Activated naive CD4-positive, alpha-beta T cell treated with anti-CD3 and anti-CD28 coated beads, Interleukin-2, amount 50 U/mL, for 72 hours (primary cell): ENCODE data around the gene ISCA2. TPM values are rescaled to one million over a fixed set of nuclear protein-coding genes. Genes with fewer than 3 reads are reported as not detected.

ENCODE experiments used
- ATAC-seq, 2 donors: fragments of 150-1000 bp; cut with Tn5 transposase; 2 replicates each; pipeline ENCODE4 v1.10.0; 2021; ENCODE audit warnings: mild to moderate bottlenecking in 2 of 2, moderate library complexity in 2 of 2
- DNase-seq, 2 donors: peaks; one replicate each; pipeline ENCODE4 v3.0.0; 2021 to 2022; ENCODE audit warnings: low spot score in 2 of 2
- H3K27ac Mint-ChIP-seq, 2 donors: one replicate each; pipeline ENCODE4 v1.8.0; 2022; ENCODE audit warnings: mild to moderate bottlenecking in 2 of 2, mixed read lengths in 2 of 2
- H3K36me3 Mint-ChIP-seq, 2 donors: one replicate each; pipeline ENCODE4 v1.8.0; 2022; ENCODE audit warnings: mixed read lengths in 2 of 2
- H3K9me3 Mint-ChIP-seq, 2 donors: one replicate each; pipeline ENCODE4 v1.8.0; 2022; ENCODE audit warnings: mixed read lengths in 2 of 2
- total RNA-seq, 2 donors: library from RNA; stranded (reverse); gene quantifications; one replicate each; pipeline ENCODE4 v1.2.3, GENCODE V29; 2022

The ISCA2 gene
- total RNA-seq, 2 donors from 2014 or later, result 30.7 to 34.5 TPM

- no peaks in the 10 kb centered on the region for H3K9me3 Mint-ChIP-seq
- H3K36me3 Mint-ChIP-seq, result no peaks in the 10 kb centered on the region
- no peak for DNase-seq
- ATAC-seq, result peak in 1 of 2 donors; percentile 40
- H3K27ac Mint-ChIP-seq, result no peak overlapping the region
Observed at GRCh38 chr14:74514471-74514941, 20.9 kb downstream of the ISCA2 start.

GRCh38 chr14:74515891-74516412, 22.4 kb downstream of the ISCA2 start:
- DNase-seq (no peak), ATAC-seq (no peak)
- Mint-ChIP-seq H3K9me3 (no peaks in the 10 kb centered on the region), H3K36me3 (no peaks in the 10 kb centered on the region), H3K27ac (no peak overlapping the region)

GRCh38 chr14:74516451-74517160, 23.0 kb downstream of the ISCA2 start:
- H3K9me3 Mint-ChIP-seq, result no peaks in the 10 kb centered on the region
- ATAC-seq (no peak), DNase-seq (no peak)
- H3K27ac Mint-ChIP-seq, result no peak overlapping the region
- no peaks in the 10 kb centered on the region for H3K36me3 Mint-ChIP-seq

GRCh38 chr14:74517731-74518130, 24.2 kb downstream of the ISCA2 start:
- no peaks in the 10 kb centered on the region for H3K9me3 Mint-ChIP-seq
- no peak overlapping the region for H3K27ac Mint-ChIP-seq
- DNase-seq (no peak), ATAC-seq (no peak)
- H3K36me3 Mint-ChIP-seq, result no peaks in the 10 kb centered on the region

GRCh38 chr14:74518221-74518620, 24.7 kb downstream of the ISCA2 start:
- DNase-seq (no peak), ATAC-seq (no peak)
- Mint-ChIP-seq H3K36me3 (no peaks in the 10 kb centered on the region), H3K27ac (no peak overlapping the region), H3K9me3 (no peaks in the 10 kb centered on the region)

- no peak overlapping the region for H3K27ac Mint-ChIP-seq
- DNase-seq, result no peak
- ATAC-seq, result no peak
- no peaks in the 10 kb centered on the region for H3K9me3 Mint-ChIP-seq
- H3K36me3 Mint-ChIP-seq, result no peaks in the 10 kb centered on the region
Observed at GRCh38 chr14:74519316-74520074, 25.9 kb downstream of the ISCA2 start.

- DNase-seq (no peak), ATAC-seq (no peak)
- H3K9me3 Mint-ChIP-seq, result no peaks in the 10 kb centered on the region
- no peak overlapping the region for H3K27ac Mint-ChIP-seq
- no peaks in the 10 kb centered on the region for H3K36me3 Mint-ChIP-seq
Observed at GRCh38 chr14:74521756-74522155, 28.2 kb downstream of the ISCA2 start.

- H3K9me3 Mint-ChIP-seq, result no peaks in the 10 kb centered on the region
- no peak for ATAC-seq
- H3K36me3 Mint-ChIP-seq, result no peaks in the 10 kb centered on the region
Observed at GRCh38 chr14:74522740-74523139, 29.2 kb downstream of the ISCA2 start.

GRCh38 chr14:74524076-74524811, 30.7 kb downstream of the ISCA2 start:
- H3K36me3 Mint-ChIP-seq, result no peaks in the 10 kb centered on the region
- no peak overlapping the region for H3K27ac Mint-ChIP-seq
- ATAC-seq (no peak), DNase-seq (no peak)
- no peaks in the 10 kb centered on the region for H3K9me3 Mint-ChIP-seq

More at GRCh38 chr14:74522740-74523139, 29.2 kb downstream of the ISCA2 start:
- no peak overlapping the region for H3K27ac Mint-ChIP-seq
- no peak for DNase-seq

- no peak for ATAC-seq
- DNase-seq, result no peak
- Mint-ChIP-seq H3K36me3 (no peaks in the 10 kb centered on the region), H3K9me3 (no peaks in the 10 kb centered on the region), H3K27ac (no peak overlapping the region)
Observed at GRCh38 chr14:74524812-74525135, 31.2 kb downstream of the ISCA2 start.

- DNase-seq (no peak), ATAC-seq (no peak)
- Mint-ChIP-seq H3K9me3 (no peaks in the 10 kb centered on the region), H3K36me3 (no peaks in the 10 kb centered on the region), H3K27ac (no peak overlapping the region)
Observed at GRCh38 chr14:74525361-74525851, 31.8 kb downstream of the ISCA2 start.

- DNase-seq (no peak), ATAC-seq (no peak)
- Mint-ChIP-seq H3K27ac (no peak overlapping the region), H3K9me3 (no peaks in the 10 kb centered on the region), H3K36me3 (no peaks in the 10 kb centered on the region)
Observed at GRCh38 chr14:74526854-74527585, 33.5 kb downstream of the ISCA2 start.

- ATAC-seq (no peak), DNase-seq (no peak)
Observed at GRCh38 chr14:74527736-74528280, 34.2 kb downstream of the ISCA2 start.

GRCh38 chr14:74528406-74528805, 34.8 kb downstream of the ISCA2 start:
- Mint-ChIP-seq H3K36me3 (no peaks in the 10 kb centered on the region), H3K9me3 (no peaks in the 10 kb centered on the region), H3K27ac (no peak overlapping the region)
- no peak for DNase-seq
- ATAC-seq, result no peak

More at GRCh38 chr14:74527736-74528280, 34.2 kb downstream of the ISCA2 start:
- Mint-ChIP-seq H3K27ac (no peak overlapping the region), H3K36me3 (no peaks in the 10 kb centered on the region), H3K9me3 (no peaks in the 10 kb centered on the region)

GRCh38 chr14:74528886-74529285, 35.3 kb downstream of the ISCA2 start:
- no peak overlapping the region for H3K27ac Mint-ChIP-seq
- no peak for DNase-seq
- no peak for ATAC-seq
- no peaks in the 10 kb centered on the region for H3K36me3 Mint-ChIP-seq
- no peaks in the 10 kb centered on the region for H3K9me3 Mint-ChIP-seq

GRCh38 chr14:74531006-74531405, 37.4 kb downstream of the ISCA2 start:
- ATAC-seq (no peak), DNase-seq (no peak)
- Mint-ChIP-seq H3K36me3 (no peaks in the 10 kb centered on the region), H3K9me3 (no peaks in the 10 kb centered on the region), H3K27ac (peak overlapping the region in 1 of 2 donors; percentile 65)
